ENCODE results near the gene IL21R.

IL21R gene

DNA sequence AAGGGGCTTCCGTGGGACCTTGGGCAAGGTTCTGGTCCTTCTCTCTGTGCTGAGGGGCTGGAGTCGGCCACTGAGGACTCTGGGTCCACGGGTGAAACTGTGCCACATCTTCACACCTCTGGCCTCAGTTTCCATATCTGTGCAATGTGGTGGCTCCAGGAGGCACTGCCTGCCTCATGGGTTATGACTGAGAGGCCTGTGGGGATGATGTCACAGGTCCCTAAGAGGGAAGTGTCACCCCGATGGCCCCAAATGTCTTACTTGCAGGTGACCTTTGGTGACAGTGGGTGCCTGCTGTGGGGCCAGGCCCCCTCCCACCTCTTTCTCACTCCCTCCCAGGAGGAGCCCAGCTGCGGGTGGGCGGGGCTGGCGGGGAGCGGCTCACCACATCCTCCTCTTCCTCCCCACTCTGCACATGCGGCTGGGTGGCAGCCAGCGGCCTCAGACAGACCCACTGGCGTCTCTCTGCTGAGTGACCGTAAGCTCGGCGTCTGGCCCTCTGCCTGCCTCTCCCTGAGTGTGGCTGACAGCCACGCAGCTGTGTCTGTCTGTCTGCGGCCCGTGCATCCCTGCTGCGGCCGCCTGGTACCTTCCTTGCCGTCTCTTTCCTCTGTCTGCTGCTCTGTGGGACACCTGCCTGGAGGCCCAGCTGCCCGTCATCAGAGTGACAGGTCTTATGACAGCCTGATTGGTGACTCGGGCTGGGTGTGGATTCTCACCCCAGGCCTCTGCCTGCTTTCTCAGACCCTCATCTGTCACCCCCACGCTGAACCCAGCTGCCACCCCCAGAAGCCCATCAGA lies at the start of gene IL21R:
IL21R (plus strand) TSS at position 407 of the 801 bp plus-strand sequence. CDS start 27,898 bp downstream, outside the sequence.
- DNase-seq (ENCODE audit: low spot score): no peak

DNA sequence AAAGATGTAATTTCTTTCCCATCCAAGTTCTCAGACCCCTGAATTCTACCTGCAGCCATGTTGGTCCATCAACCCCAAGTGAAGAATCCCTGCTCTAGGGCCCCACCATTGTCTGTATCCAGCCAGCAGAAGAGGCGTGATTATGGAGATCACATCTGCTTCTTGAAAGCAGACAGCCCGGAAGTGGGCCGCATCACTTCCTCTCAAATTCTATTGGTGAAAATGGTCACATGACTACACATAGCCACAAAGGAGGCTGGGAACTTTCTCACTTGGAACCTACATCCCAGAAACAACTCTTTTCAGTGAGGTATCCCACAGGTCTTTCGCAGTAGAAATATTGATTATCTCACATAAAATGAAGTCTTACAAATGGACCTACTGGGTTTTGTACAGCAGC lies 48.1 kb upstream of the IL21R start:
- no peak for DNase-seq (ENCODE audit: low spot score)

DNA sequence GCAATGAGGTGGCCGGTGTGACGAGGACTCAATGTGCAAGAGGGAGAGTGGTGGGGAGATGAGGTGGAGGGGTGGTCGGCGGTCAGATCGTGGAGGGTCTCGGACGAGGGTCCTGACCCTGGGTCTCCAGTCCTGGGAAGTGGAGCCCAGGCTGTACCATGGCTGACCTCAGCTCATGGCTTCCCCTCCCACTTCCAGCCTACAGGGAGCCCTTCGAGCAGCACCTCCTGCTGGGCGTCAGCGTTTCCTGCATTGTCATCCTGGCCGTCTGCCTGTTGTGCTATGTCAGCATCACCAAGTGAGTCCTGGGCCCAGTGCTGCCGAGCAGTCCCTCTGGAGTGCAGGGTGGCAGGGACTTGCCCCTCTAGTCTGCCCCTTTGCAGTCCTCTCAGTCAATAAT lies 46.4 kb upstream of the IL21R start:
- no peak for DNase-seq (ENCODE audit: low spot score)

DNA sequence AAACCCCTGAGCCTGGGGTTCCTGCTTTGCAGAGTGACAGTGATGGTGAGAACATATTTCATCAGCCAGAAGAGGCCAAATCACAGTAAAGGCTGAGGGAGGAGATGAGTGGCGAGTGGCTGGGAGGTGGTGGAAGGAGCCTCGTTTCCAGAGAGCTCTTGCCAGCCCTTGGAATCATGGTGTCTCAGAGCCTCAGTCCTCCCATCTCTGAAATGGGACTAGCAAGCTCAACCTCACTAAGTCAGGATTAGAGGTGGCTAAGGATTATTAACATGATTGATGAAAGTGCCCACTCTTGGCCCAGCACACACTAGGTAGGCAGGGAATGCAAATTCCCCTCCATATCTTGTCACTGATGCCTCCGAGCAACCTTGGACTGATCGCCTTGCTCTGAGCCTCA lies 45.2 kb upstream of the IL21R start:
- DNase-seq (ENCODE audit: low spot score): no peak

DNA sequence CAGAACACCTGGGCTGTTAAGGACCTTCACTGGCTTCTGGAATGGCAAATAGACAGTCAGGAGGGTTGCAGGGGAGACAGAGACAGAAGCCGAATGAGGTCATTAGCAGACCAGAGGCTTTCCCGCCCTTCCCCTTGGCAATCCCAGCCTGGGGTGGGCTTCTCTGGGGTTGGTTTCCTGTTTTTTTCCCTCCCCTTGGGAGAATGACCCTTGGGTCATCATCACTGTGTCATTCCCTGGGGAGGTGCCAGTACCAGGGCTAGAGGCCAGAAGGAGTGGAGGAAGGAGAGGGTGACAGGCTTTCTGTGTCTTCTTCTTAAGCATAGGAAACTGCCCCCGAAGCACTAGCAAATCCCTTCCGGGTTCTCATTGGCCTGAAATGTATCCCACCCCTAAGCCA lies 42.9 kb upstream of the IL21R start:
- DNase-seq (ENCODE audit: low spot score): no peak

DNA sequence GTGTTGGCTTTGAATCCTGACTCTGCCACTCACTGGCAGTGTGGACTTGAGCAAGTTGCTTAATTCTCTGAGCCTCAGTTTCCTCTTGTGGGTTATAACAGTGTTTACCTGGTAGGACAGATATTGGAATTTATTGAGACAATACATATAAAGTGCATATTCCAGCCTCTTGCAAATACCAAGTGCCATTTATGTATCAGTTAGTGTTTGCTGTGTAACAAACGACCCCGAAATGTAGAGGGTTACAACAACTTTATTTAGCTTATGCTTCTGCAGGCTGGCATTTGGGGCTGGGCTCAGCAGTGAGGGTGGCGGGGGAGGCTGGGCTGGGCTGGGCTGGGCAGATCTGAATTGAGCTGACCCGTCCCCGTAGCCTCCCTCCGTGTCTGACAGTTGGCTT lies 42.4 kb upstream of the IL21R start:
- DNase-seq (ENCODE audit: low spot score): no peak

DNA sequence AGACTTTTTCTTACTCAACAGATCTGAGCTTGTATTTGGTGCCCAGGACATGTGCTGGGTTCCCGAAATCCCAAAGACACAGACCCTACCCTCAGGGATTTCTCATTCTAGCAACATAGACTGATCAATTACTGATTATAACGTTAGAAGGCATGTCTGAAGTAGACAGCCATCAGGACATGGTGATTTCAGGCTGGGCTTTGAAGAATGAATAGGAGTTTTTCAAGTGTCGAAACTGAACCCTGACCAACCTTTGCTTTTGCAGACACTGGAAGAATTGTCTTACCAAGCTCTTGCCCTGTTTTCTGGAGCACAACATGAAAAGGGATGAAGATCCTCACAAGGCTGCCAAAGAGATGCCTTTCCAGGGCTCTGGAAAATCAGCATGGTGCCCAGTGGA lies 40.0 kb upstream of the IL21R start:
- DNase-seq (ENCODE audit: low spot score): no peak

DNA sequence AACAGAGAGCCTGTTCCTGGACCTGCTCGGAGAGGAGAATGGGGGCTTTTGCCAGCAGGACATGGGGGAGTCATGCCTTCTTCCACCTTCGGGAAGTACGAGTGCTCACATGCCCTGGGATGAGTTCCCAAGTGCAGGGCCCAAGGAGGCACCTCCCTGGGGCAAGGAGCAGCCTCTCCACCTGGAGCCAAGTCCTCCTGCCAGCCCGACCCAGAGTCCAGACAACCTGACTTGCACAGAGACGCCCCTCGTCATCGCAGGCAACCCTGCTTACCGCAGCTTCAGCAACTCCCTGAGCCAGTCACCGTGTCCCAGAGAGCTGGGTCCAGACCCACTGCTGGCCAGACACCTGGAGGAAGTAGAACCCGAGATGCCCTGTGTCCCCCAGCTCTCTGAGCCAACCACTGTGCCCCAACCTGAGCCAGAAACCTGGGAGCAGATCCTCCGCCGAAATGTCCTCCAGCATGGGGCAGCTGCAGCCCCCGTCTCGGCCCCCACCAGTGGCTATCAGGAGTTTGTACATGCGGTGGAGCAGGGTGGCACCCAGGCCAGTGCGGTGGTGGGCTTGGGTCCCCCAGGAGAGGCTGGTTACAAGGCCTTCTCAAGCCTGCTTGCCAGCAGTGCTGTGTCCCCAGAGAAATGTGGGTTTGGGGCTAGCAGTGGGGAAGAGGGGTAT lies 39.3 kb upstream of the IL21R start:
- DNase-seq (ENCODE audit: low spot score): no peak

DNA sequence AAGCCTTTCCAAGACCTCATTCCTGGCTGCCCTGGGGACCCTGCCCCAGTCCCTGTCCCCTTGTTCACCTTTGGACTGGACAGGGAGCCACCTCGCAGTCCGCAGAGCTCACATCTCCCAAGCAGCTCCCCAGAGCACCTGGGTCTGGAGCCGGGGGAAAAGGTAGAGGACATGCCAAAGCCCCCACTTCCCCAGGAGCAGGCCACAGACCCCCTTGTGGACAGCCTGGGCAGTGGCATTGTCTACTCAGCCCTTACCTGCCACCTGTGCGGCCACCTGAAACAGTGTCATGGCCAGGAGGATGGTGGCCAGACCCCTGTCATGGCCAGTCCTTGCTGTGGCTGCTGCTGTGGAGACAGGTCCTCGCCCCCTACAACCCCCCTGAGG lies 38.7 kb upstream of the IL21R start:
- DNase-seq (ENCODE audit: low spot score): no peak

DNA sequence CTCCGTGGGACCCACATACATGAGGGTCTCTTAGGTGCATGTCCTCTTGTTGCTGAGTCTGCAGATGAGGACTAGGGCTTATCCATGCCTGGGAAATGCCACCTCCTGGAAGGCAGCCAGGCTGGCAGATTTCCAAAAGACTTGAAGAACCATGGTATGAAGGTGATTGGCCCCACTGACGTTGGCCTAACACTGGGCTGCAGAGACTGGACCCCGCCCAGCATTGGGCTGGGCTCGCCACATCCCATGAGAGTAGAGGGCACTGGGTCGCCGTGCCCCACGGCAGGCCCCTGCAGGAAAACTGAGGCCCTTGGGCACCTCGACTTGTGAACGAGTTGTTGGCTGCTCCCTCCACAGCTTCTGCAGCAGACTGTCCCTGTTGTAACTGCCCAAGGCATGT lies 38.2 kb upstream of the IL21R start:
- DNase-seq (ENCODE audit: low spot score): no peak

DNA sequence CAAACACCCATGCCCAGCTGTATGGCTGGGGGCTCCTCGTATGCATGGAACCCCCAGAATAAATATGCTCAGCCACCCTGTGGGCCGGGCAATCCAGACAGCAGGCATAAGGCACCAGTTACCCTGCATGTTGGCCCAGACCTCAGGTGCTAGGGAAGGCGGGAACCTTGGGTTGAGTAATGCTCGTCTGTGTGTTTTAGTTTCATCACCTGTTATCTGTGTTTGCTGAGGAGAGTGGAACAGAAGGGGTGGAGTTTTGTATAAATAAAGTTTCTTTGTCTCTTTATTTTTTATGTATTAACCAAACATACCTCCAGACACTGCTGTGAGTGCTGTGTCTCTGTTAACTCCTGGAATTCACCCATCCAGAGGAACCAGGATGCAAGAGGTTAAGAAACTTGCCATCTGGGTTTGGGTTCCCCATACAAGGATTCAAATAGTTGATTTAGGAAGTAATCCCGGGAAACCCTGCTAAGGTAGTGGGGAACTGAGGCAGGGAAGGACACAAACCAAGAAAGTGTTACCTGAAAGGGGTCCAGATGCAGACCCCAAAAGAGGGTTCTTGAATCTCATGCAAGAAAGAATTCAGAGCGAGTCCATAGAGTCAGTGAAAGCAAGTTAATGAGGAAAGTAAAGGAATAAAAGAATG lies 37.4 kb upstream of the IL21R start:
- no peak for DNase-seq (ENCODE audit: low spot score)

DNA sequence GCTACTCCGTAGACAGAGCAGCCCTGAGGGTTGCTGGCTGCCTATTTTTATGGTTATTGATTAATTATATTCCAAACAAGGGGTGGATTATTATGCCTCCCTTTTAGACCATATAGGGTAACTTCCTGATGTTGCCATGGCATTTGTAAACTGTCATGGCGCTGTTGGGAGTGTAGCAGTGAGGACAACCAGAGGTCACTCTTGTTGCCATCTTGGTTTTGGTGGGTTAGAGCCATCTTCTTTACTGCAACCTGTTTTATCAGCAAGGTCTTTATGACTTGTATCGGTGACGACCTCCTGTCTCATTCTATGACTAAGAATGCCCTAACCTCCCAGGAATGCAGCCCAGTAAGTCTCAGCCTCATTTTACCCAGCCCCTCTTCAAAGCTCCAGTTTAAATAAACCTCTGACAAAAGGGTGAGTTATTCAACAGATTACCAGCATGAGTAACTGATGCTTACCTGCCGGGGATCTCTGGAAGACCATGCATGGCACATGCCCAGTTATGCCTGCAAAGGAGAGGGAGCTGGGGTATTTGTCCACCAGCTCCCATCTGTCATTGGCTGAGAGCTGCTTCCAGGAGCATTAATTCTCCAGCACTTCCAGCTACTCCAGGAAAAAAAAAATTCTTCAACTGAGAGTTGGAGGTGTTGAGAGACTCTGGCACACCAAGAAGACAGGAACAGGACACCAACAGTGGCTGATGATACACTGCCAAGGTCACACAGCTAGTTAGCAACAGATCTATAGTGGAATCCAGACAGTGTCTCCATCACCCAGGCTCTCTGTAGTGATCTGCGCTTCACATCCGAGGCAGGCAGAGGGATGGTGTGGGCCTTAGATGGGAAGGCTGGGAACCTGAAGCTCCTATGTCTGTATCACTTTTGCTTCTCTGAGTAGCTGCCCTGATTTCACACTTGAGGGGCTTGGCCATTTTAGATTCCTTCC lies 36.6 kb upstream of the IL21R start:
- DNase-seq (ENCODE audit: low spot score): no peak

DNA sequence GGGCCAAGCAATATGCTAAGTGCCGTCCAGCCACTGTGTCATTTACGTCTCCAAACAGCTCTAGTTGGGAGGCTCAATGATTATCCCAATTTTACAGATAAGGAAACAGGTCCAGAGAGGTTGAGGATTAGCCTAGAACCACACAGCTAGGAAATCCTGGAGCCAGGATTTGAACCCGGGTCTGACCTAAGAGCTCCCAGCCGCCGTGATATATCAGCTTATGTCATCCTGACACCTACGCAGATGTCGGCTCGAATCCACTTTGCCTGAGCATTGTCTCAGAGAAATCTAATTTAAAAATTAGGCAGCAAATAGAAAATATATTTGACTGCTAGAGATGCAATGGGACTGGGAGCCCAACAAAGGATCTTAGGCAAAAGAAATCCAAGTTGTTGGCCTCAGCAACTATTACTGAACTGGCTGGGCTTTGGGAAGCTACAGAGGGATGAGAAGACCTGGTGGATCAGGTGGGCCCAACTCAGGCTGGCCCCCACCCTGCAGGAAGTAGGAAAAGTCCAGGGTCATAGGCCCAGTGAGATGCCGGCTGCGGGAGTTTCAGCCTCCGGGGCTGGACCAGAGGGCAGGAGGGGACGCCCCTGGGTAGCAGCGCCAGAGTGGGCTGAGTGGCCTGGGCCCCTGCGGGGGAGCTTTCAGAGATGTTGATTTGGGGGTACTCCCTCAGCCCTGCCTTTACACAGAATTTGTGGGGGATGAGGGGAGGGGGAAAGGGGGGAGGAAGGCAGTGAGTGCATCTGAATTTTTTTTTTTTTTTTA lies 35.1 kb upstream of the IL21R start:
- DNase-seq (ENCODE audit: low spot score): no peak

DNA sequence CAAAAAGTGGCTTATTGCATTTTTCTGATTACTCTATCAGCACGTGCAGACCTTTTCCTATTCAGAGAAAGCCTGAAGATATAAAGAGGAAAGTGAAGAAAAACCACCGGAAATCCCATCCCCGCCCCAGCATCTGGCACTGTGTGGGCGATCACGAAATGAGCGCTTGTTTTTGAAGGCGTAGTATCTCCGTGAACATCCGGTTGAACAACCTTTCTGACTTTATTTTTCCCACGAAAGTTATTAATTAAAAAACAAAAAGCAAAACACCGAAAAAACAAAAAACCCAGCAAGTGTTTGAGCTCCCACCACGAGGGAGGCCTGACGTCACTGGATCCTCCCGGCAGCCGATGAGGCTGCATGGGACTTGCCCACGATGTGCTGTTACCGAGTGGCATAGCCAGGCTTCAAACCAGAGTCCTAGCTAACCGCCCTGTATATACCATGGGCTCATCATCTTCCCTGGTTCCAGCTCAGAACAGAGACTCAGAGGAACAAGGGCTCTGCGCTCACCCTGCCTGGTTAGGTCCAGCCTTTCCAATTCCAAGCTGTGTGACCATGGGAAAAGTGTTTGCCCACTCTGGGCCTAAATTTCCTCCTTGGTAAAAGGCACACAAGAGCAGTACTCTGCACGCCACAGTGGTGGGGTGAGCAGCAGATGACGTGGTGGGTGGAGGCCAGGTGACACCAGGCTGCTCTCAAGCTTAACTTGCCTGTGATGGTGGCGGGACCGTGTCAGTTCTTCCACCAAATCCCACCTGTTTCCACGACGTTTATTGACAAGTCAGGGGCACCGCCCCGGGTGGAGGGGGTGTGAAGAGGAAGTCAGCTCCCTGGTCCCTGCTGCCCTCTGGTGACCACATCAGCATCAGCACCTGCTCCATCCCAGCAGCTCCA lies 34.3 kb upstream of the IL21R start:
- DNase-seq (ENCODE audit: low spot score): peak; percentile 81

DNA sequence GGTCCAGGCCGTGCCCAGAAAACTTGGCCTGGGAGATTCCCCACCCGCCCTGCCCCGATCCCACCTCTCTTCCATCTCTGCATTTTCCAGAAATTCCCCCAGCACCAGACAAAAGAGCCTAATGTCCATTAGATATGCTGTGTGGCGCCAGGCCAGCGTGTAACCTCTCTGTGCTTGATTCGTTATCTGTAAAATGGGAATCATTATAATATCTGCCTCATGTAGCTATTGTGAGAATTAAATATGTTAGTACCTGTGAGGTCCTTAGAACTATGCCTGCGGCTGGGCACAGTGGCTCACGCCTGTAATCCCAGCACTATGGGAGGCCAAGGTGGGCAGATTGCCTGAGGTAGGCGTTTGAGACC lies 33.6 kb upstream of the IL21R start:
- DNase-seq (ENCODE audit: low spot score): no peak

DNA sequence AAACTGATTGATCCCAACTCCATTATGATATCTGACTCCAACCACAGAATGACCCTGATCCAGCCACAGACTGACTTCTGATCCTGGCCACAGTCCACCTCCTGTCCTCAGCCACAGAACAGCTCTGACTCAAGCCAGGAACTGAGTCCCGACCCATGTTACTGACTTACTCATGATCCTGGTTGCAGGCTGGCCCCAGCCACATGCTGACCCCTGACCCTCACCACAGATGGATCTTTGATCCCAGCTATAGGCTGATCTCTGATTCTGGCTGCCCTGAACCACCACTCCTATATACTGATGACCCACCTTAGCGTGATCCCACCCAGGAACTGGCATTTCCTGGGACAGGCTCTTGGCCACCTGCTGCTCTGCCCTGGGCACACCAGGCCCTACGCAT lies 32.2 kb upstream of the IL21R start:
- DNase-seq (ENCODE audit: low spot score): no peak

DNA sequence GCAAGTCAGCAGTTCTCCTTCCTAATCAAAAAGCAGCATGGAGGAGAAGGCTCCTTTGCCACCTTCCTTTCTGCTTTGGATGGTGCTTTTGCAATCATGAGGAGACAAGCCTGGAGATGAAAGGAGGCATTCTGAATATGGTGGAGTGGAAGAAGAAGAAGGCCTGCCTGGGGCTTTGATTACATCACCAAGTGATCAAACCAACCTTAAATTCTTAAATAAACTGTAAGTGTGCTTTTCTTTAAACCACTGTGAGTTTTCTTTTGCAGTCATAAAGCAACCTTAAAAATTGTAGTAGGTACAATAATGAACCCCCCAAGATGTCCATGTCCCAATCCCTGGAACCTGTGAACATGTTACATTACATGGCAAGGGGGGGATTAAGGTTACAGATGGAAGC lies 31.7 kb upstream of the IL21R start:
- DNase-seq (ENCODE audit: low spot score): no peak

DNA sequence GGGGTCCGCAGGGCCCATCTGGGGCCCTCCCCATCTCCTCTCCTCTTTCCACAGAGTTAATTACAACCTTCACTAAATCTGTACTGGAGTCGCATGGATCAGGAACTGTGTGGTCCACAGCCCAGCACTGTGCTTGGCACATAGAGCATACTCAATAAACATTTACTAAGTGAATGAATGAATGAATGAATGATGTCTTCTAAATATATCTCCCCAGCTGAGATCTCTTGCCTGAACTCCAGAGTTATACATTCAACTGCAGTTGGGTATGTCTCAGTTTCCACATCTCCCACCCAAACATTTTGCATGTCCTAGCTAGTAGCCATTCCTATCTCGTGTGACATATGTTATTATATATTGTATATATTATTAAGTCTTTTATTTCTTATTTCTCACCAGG lies 28.7 kb upstream of the IL21R start:
- no peak for DNase-seq (ENCODE audit: low spot score)

DNA sequence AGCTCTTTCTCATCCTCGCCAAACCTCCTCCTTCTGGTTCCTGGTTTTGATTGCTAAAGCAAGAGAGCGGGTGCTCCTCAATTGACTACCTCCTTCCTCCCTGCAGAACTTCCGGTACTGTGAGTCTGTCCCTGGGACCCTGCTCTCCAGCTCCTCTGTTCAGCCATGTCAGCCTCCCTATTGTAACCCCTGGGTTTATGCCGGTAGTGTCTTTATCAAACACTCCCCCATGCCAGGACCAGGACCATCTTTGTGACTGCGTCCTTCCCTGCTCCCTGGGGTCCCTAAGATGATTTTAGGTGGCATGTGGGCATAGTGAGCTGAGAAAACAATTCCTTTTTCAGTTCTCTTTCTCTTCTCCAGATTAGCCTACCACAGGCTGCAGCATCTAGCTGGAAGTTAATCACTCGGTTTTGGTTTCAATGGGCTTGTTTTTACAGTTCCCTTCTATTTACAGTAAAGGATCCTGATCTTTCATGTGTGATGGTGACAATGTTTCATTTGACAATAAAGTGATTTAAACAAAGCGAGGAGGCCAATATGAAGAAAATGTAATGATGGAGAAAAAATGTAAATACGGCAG lies 27.7 kb upstream of the IL21R start:
- DNase-seq (ENCODE audit: low spot score): no peak

DNA sequence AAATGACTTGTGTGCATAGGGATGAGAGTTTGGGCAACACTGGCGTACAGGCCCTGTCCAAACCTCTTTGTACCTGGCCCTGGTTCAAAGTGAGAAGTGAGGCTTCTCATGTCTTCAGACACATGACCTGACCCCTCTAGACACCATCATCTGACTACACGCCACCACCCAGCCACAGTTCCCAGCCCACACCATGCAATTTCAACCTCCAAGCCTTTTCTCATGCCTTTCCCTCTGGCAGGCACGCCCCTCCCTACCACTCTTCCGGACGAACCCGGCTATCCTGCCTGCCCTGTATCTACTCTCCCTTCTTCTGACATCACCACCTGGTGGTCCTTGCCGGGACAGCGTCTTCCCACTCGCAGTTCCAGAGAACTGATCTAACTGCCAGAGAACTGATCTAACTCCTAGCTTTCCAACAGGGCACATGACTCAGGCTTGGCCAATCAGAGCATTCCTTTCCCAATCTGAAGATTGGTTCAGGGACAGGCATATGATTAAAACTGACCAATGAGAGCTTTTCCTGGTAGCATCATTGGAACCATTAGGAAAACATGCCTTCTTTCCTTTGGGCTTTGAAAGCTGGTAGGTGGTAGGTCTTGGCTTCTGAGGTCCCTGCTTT lies 27.1 kb upstream of the IL21R start:
- DNase-seq (ENCODE audit: low spot score): peak; percentile 80
